Camera-type eye (tissue), 1 donor: ENCODE data around the gene CELA1. TPM values are rescaled to one million over a fixed set of nuclear protein-coding genes. Genes with fewer than 3 reads are reported as not detected.

Experiments
- total RNA-seq: library from RNA; depleted of rRNA; stranded (reverse); fragments of >200 nt; gene quantifications from one replicate; pipeline ENCODE4 v1.2.3, GENCODE V29; 2014

CELA1 gene
- not detected for total RNA-seq

DNA sequence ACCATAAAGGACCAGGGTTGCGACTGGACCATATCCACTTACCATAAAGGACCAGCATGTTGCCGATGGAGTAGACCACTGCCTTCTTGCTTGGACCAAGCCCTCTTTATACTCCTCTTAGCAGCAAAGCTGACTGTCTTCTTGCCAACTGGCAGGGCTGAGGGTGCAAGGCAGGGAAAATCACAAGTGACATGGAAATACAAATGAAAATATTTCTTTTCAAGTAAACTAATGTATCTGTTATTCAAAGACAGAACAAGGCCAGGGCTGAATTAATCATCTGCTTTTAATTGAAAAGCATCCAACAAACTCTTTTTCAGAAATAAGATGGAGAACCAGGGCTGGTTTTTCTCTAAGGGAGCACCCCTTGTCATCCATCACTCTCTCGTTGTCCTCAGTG is at the start of gene CELA1:
CELA1 (minus strand) TSS at position 99 of the 400 bp plus-strand sequence; CDS start at position 58, 41 bp downstream.

DNA sequence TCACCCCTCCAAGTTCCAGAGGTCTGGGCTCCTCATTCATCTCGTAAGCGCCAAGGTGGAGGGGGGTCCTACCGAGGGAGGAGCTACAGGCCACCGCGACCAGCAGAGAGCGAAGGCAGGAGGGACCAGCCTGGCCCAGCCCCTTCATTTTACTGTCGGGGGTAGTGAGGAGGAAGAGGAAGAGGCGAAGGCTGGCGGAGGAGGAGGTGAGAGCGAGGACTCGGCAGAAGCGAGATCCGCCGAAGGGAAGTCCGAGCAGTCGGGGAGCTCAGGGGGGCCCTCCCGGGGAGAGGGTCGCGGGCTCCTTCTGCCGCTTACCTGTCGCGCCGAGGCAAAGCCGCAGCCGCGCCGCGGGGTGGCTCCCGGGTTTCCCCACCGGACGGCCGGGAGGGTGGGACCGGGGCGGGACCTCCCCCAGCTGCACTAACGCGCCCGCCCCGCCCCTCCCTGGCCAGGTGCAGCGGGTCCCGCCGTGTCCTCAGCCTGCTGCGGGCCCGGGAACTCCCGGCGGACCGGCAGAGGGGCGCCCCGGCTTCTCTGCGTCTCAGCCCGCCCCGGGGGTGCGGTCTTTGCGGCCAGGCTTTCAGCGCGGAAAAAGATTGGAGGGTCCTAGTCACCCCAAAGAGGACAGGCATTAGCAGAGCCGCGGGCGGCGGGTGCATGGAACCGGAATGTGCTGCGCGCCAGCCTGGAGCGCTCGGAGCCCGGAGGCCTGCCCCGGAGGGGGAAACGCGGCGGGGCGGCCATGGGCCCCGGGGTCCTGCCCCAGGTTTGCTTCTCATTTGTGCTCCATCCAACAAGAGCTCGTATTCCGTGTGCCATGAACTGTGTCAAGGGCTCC is 45.0 kb upstream of the CELA1 start, which contains the start of gene GALNT6:
GALNT6 (minus strand) TSS at position 124 of the 841 bp plus-strand sequence. CDS start 11,625 bp downstream, outside the sequence.

DNA sequence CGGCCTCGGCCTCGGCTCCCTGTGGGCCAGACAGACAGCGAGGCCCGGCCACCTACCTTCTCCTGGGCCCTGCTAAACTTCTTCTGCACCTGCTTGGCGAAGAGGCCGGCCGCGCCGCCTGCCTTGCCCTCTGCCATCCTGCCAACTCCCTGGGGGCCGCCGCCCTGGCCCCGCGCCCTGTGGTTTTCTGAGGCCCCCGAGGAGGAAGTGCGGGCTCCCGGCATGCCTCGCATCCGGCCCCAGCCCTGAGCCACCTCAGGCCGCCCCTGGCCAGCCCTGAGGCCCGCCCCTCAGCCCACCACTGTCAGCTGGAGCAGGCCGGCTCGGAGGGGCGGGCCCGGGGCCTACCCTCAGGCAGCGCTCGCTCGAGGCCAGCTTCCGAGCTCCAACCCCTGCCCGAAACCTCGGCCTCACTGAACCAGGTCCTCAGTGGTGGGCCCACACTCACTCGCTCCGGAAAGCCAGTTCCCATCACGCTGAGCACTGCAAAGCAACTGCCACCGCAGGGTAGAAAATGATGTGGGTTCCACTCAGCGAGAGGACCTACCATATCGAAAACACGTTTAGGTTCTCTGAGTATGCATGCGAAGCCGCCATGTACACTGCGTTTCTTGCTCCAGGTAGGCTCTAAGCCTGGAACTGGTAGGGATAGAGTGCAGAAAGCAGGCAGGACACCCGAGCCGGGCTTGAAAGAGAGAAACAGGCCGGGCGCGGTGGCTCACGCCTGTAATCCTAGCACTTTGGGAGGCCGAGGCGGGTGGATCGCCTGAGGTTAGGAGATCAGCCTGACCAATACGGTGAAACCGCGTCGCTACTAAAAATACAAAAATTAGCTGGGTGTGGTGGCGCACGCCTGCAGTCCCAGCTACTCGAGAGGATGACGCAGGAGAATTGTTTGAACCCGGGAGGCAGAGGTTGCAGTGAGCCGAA is 22.2 kb downstream of the CELA1 start, which contains the start of gene BIN2:
BIN2 (minus strand) TSS at position 209 of the 930 bp plus-strand sequence; CDS start at position 137, 72 bp downstream.

Other genes starting within 250 kb of the CELA1 start
- 42.2 TPM for gene TFCP2, start 173.5 kb downstream of the CELA1 start, total RNA-seq
- 8.2 TPM for gene POU6F1, start 128.6 kb downstream of the CELA1 start, total RNA-seq
- 96.7 TPM for gene DAZAP2, start 107.9 kb downstream of the CELA1 start, total RNA-seq
- 6.8 TPM for gene SMAGP, start 76.3 kb downstream of the CELA1 start, total RNA-seq
- 4.2 TPM for gene BIN2, start 22.5 kb downstream of the CELA1 start, total RNA-seq
- gene GALNT6, start 44.7 kb upstream of the CELA1 start, total RNA-seq, result 7.5 TPM
- 27.6 TPM for gene SLC4A8, start 78.2 kb upstream of the CELA1 start, total RNA-seq
- 33.6 TPM for gene SCN8A, start 244.6 kb upstream of the CELA1 start, total RNA-seq